T-helper 2 cell treated with Interferon-gamma antibody and Interleukin-4, amounts not matched to agents 100 ng/mL and 5 ng/mL, for 36 hours (primary cell): ENCODE measurements around the gene BCL2L11. TPM values are rescaled to one million over a fixed set of nuclear protein-coding genes. Genes with fewer than 3 reads are reported as not detected.

Experiments
- intact Hi-C: fragments of 100-400 bp; cut with micrococcal nuclease; formaldehyde crosslinking; loops from one replicate; pipeline ENCODE4 v1.15.1; 2023
- total RNA-seq: library from RNA; stranded (reverse); gene quantifications from 2 replicates; pipeline ENCODE4 v1.2.3, GENCODE V29; 2022

BCL2L11 gene
- total RNA-seq, 1 donor from 2014 or later: 18.0 TPM

DNA sequence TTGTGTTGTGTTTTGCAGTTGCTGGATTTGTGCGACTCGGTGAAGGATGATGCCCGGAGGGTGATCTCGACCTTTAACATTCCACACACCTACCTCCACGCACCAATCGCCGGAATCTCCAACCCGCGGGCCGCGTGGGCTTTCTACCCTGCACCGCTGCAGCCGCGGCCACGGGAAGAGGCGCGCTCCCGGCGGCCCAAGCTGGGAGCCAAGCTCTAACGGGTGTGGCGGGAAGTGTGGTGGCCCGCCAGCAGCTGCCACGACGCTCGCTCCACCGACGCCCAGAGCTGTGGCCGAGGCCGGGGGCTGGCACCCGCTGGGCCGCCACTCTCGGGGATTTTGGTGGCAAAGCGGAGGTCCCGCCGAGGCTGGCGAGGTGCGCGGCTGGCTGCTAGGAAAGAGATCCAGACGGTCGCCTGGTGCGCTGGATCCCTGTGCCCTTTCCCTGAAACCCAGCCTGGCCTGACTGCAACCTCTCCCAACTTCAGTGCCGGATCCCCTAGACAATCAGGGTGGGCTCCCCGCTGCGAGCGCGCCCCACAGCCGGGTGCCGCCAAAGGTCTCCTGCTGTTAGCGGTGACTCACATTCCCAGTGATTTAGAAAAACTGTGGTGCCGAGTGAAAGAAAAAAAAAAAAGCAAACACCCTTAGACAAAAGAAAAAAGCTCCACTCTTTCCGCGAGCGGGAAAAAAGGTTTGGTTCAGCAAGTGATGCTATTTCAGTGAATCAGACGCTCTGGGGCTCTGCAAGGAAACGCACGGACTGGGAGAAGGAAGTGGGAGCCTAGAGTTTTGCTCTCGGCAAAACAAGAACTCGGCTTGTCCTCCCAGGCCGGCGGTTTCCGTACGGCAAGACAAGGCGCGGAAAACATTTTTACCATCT, 2.9 kb upstream of the BCL2L11 start:
- intact Hi-C loops: loop anchor here (2.0 to 5.0 kb wide), 4 partner anchors 261 to 1506 kb away; partner anchors contain the start of genes SEPTIN10 and SOWAHC

DNA sequence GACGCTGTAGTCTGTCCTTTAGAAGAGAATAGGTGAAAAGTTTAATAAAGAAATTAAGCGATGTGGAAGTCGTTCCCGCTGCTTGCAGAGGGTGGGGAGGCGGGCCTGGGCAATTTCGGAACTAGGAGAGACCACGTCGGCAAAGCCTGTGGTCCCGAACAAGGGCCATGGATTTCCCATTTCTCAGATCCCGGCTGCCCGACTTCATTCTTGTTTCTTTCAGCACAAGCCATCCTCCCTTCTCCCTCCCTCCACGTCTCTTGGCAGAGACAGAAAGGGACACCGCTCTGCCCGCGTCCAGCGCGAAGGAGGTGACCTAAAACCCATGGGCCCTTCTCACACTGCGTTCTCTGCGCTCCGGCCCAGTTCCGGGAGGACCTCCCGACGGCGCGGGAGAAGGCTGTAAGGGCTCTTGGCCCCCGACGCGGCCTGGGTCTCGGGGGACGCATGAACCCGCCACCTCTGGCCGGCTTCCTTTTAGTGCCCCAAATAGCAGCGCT, 2.2 kb upstream of the BCL2L11 start:
- intact Hi-C loops: loop anchor here (5.0 kb wide), 3 partner anchors 261 to 1506 kb away; partner anchors contain the start of genes SEPTIN10 and SOWAHC

DNA sequence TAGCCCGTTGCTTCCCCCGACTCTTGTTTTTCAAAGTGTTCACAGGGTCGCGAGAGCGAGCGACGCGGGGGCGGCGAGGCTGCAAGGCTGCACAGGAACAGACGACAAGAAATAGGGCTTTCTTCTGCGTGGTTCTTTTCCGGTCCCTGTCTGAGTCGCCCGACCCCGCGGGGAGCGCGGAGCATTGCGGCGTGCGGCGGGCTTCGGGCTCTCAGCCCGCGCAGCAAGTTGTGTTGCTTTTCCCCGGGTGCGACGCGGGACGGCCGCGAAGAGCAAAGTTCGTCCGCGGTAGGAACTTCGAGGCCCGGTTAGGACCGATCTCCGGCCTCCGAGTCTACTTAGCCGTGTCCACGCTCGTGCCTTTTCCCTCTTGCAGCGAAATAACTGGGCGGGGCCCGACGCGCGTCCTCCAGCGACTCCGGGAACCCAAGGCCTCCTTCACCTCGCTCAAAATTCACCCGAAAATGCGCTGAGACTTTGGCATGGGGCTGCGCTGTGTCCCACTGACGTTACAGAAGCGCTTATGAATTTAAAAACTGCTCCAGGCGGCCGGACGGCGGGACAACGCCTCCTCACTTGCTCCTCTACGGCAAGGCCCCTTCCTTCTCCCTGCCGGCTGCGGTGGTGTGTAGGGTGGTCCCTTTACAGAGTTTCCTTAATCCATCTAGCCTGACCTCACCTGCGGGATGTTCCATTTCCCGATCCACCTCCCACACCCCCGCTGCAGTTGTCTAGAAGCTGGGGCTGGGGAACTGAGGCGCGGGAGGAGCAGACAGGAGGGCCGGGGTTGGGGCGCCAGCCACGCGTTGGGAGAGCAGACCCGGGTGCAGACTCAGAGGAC, 1.5 kb upstream of the BCL2L11 start:
- intact Hi-C loops: loop anchor here (5.0 kb wide), 3 partner anchors 262 to 1507 kb away; partner anchors contain the start of genes SEPTIN10 and SOWAHC

DNA sequence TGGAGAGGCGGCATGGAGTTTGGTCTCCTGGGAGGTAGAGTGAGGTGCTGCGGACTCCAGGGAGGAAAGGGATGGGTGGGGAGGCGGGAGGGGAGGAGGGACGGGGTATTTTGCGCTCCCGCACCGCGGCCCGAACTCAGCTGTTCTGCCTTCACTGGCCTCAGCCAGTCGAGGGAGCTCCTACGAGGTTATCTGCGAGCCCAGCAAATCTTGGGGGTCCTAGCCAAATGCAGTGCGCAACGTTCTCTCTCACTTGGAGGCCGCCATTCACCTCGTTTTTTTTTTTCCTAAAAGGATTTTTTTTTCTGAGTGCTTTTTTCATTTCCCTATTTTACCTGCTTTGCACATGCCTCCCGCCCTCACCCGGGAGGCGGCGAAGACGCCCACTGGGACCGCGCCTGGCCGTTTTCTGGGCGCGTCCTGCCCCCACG, 877 bp upstream of the BCL2L11 start:
- intact Hi-C loops: loop anchor here (5.0 to 10.0 kb wide), 4 partner anchors 263 to 1508 kb away; partner anchors contain the start of genes SEPTIN10, SOWAHC and TMEM87B

DNA sequence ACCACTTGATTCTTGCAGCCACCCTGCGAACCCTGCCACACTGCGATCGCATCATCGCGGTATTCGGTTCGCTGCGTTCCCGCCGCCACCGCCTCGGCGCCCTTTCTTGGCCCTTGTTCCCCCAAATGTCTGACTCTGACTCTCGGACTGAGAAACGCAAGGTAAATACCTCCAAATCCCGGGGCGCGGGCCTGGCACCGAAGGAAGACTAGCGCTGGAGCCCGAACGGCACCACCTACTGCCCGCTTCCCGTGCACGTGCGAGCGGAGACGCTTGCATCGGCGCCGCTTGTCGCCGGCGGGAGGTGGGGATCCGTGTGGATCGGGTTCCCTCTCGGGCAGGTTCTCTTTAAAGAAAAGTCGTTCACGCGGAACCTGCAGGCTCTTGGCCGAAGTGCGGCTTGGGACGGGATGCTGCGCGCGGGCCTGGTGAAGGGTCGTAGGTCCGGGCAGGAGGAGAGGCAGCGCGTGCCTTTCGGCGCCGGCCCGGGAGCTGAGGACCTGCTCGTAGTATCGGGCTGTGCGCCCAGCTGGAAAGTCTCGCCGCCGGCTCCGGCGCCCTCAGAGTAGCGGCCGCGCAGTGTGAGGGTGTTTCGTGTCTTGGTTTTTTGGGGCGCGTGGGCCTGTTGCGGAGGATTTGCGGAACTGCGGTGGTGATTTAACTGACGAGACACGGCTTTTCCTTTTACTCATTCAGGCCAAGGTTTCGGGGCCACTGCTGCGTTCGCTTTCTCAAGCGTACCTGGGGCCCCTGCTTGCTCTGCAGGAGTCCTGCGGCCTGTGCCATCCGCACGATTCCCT, 514 bp downstream of the BCL2L11 start:
- intact Hi-C loops: loop anchor here (10.0 kb wide), 1 partner anchor 934 kb away; the partner anchor contains the start of gene TMEM87B

DNA sequence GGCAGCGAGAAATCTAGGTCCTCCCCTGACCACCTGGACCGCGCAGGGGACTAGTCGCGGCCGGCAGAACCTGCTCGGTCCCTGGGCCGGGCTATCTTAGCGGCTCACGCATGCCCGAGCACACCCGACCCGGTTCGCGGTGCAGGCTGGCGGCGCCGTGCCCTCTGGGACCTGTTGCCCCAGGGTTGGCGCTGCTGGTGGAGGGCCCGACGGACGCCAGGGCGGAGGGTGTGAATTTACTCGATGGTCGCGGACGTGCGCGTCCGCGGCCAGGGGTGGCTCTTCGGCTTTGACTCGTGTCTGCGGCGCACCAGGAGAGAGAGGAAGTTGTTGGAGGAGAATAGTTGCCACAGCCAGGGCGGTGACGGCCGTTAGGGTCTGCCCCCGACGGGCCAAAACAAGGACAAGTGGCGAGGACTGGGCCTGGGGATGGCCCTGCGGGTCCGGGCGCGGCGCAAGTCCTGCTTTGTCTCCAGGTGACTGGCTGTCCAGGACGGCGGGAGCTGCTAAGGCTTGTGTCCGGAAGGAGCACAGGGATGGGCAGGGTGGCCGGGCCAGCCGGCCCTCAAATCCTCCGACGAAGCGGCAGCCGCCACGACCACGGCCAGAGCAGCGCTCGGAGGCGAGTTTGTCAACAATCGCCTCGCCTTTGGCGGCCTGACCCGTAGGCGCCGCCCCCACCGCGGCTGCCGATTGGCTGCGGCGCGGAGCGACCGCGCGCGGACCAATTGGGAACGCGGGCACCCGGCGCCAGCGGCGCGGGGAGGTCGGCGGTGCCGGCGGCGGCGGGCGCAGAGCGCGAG, 1.3 kb downstream of the BCL2L11 start:
- intact Hi-C loops: loop anchor here (10.0 kb wide), 1 partner anchor 933 kb away; the partner anchor contains the start of gene TMEM87B

DNA sequence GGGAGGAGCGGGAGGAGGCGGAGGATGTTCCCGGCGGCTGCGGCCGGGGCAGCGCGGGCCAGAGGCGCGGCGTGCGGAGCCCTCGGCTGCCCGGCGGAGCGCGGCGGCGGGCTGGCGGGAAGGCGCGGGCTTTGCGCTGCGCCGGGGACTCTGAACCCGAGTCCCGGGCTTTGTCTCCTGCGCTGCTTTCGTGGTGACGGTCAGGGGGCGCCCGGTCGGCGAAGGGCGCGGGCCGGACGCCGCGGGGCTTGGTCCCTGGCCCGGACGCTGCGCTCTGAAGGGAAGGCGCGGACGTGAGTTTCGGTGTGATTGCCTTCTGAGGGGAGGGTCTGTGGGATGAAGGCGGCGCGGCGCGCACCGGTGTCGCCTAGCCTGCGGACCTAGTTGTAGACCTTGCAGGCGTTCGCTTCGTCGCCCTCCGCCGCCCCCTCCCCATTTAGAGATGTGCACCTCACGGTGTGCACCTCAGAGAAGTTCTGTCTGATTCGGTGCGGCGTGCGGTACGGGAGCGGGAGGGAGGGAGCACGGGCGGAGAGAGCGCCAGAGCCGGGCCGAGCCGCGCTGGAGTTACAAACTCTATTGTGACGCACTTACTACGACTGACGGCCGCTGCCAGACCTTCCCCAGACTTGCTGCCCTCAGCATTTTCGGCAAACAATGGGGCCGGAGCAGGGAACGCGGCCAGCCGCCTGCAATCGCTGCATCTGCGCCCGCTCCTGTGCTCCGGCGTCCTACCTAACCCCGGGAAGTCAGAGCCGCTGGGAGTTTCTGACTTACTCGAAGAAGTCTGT, 2.1 kb downstream of the BCL2L11 start:
- intact Hi-C loops: loop anchor here (10.0 kb wide), 1 partner anchor 932 kb away; the partner anchor contains the start of gene TMEM87B

DNA sequence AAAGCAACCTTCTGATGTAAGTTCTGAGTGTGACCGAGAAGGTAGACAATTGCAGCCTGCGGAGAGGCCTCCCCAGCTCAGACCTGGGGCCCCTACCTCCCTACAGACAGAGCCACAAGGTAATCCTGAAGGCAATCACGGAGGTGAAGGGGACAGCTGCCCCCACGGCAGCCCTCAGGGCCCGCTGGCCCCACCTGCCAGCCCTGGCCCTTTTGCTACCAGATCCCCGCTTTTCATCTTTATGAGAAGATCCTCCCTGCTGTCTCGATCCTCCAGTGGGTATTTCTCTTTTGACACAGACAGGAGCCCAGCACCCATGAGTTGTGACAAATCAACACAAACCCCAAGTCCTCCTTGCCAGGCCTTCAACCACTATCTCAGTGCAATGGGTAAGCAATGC, 3.0 kb downstream of the BCL2L11 start:
- intact Hi-C loops: loop anchor here (10.0 kb wide), 1 partner anchor 931 kb away; the partner anchor contains the start of gene TMEM87B

DNA sequence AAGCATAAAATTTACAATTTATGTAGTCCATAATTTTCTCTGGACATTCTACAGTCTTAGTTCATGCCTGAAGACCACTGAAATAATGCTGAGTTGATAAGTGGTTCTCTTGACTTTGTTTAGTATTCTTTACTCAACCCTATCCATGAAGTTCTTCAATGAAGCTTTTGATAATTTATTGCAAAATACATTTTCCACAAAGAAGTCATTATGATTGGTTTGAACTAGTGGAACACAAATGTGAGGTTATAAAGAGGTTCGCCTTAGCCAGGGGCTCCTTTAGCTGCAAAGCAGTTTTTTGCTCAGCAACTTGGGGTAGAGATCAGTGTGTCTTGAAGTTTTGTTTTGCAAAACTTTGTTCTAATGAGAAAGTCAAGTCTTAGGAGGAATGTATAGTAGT, 5.9 kb downstream of the BCL2L11 start:
- intact Hi-C loops: loop anchor here (10.0 kb wide), 1 partner anchor 928 kb away; the partner anchor contains the start of gene TMEM87B

DNA sequence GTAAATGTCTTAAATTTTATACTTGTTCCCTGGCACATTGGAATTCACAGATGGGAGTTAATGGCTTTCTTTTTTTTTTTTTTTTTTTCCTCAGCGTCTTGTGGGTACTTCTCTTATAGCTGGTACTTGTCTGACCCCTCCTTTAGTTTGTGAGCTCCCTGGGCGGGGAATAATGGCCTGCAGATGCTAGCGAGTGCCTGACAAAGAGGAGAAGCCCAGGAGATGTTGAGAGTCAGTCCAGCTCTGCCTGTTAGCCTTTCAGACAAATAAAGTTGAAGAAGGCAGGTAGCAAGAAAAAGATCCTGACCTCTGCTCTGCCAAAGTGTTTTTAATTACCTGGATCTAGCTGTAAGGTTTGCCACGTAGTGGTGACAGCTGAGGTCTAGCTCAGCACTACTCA, 6.6 kb downstream of the BCL2L11 start:
- intact Hi-C loops: loop anchor here (10.0 kb wide), 1 partner anchor 927 kb away; the partner anchor contains the start of gene TMEM87B

DNA sequence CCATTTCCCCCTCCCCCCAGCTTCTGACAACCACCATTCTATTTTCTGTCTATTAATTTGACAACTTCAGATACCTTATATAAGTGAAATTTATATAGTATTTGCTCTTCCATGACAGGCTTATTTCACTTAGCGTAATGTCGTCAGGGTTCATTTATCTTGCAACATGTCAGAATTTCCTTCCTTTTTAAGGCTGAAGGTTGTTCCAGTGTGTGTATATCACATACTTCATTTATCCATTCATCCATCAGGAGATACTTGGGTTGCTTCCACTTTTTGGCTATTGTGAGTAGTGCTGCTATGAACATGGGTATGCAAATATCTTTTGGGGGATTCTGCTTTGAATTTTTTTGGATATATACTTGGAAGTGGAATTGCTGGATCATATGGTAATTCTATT, 7.4 kb downstream of the BCL2L11 start:
- intact Hi-C loops: loop anchor here (10.0 kb wide), 1 partner anchor 927 kb away; the partner anchor contains the start of gene TMEM87B

DNA sequence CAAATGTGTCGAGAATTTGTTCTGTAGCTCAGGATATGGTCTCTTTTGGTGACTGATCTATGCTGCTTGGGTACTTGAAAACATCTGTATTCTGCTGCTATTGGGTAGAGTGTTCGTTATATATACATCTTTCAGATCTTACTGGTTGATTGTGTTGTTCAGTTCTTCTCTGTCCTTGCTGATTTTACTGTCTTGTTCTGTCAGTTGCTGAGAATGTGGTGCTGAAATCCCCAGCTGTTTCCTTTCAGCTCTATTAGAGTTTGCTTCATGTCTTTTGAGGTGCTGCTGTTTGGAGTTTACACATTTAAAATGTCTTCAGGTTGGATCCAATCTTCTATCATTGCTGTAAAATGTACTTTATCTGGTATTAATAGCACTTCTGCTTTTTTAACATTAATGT, 12.9 kb downstream of the BCL2L11 start:
- intact Hi-C loops: no loop called here

DNA sequence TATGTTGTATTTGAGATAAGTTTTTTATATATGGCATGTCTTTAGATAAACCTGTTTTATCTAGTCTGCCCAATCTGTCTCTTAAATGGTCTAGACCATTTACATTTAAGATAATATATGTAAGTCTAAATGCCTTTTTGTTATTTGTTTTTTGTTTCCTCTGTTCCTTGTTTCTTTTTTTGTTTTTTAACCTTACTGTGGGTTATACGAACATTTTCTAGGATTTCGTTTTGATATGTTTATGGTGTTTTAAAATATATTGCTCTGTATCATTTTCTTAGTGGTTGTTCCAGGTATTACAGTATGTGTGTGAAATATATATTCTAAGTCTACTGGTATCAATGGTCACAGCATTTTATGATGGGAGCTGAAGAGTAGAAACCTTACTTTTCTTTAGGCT, 13.3 kb downstream of the BCL2L11 start:
- intact Hi-C loops: no loop called here

DNA sequence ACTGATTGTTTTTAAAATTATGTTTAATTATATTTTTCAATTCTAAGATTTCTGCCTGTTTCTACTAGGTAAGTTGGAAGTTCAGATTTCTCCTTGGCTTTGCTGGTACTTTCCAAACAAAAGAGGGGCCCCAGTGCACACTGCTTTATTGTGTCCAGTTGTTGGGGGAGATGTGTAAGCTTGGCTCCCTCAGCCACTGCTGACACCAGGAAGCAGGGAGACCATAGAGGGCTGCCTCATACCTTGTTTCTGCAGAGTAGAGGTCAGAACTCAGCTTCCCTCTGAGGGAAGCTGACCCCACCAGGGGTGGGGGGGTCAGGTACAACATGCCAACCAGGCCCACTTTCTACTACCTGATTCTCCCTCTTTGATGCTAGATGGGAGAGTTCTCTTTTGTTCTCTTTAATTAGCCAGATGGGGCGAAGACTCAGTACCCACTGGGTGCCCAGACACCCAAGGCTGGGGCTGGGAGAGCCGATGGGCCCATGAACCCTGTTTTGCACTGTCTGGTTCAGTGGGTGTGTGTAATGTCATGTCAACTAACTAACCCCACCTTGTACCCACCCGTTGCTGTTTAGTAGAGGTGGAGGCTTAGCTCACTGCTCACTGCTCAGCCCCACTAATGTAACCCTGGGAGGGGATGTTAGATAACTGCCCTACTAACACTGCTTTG, 14.7 kb downstream of the BCL2L11 start:
- intact Hi-C loops: no loop called here

DNA sequence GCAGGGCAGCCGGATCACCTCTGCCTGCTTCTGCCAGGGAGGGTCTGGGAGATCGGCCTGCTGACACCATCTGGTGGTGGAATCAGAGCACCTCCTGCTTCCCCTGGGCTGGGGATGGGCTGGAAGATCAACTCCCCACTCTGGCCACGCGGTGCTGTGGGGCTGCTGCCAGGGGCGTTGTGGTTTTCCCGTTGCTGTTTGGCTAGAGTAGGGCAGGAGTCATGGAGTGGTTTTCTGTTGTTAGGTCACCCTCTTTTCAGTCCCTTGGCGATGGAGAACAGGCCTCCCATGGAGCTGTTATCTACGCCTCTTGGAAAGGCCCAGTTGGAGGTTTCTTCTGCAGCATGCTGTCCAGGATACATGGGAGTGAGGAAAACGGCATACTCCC, 15.2 kb downstream of the BCL2L11 start:
- intact Hi-C loops: no loop called here

DNA sequence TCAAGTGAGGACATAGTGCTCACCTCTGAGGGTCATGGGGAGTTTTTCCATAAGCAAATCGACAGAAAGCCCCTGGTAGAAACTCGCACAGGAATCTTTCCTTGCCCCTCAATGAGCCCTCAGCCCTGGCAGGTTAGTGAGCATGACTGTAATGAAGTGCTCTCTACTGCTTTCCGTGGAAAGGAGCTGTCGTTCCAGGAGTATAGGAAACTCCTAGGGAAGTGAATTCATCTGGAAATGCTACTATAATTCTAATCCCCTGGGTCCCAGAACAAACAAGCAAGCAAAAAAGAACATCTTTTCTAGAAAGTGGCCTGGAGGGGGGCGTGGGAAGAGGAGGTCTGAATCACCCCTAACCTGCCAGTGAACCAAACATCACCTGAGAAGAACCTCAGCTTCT, 18.1 kb downstream of the BCL2L11 start:
- intact Hi-C loops: no loop called here

DNA sequence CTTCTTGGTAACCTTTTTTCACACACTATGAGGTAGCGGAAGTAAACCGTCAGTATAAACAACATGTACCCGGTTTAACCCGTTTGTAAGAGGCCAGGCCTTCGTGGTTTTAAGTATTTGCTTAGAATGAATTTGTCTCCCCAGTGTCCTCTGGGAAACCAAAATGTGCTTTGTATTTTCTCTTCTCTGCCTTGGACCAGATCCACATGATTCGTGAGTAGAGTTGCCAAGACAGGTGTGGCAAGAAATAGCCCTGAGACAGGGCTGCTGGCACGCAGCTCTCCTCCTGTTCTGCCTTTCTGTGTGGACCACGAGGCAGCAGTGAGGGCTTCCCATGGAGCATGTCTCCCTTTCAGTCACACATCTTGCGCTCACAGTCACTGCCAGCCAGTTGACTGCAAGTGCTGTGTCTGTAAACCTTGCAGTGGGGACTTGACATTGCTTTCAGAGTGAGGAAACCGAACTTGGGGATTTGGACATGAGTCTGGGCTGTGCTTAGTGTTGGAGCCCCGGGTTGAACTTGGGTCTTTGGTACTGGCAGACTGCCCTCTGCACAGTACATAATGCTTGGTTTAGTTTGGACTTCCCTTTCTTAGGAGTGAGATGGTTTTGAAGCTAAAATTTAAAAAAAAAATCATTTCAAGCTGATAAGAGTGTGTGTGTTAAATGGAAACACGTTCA, 19.1 kb downstream of the BCL2L11 start:
- intact Hi-C loops: no loop called here
